PFSK-1 (cell line): ENCODE data around the gene SPATA31D1.

ENCODE experiments used
- POLR2AphosphoS5 ChIP-seq: IDR thresholded peaks from 2 replicates; pipeline ENCODE4 v1.6.1; 2012; ENCODE audit warnings: low read depth, mild to moderate bottlenecking, control low read depth, low read length, moderate library complexity
- SIN3A ChIP-seq: IDR thresholded peaks from 2 replicates; pipeline ENCODE4 v1.6.1; 2012; ENCODE audit warnings: mild to moderate bottlenecking, low read length, moderate library complexity, borderline replicate concordance; ENCODE audit not compliant: insufficient read depth

DNA sequence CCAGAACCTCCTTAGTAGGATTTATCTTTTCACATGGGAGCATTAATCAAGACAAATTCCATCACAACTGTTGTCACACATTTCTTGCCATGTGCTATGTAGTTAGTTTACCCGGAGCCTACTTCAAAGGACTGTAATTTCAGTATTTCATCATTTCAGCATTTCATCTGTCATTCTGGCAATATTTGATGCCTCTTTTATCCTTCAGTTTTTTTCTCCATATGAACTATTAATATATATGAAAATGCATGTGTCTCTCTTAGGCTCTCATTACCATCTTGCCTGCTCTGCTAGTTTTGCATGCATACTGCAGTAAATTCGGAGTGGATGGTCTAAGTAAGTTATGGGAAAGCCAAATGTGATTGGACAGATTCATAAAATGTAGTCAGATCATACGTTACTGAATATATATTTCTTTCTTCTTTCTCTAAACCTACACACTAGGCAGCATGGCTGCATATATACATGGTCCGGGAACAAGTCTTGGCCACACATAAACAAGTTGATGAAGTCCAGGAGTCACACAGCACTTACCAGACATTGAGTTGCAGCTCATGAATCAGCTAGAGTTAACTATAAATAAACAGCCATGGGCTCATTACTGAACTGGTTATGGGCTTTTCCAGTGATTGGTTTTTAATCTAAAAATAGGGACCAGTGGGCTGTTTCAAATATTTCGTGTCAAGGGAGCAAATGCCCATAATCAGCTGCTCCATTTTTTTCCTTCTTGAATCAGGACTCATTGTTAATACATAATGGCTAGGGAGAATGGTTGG lies 46.6 kb downstream of the SPATA31D1 start:
- TF ChIP-seq POLR2AphosphoS5 (no peak), SIN3A (no peak)
